Calu3 (cell line): ENCODE measurements around the gene IBA57. TPM values are rescaled to one million over a fixed set of nuclear protein-coding genes. Genes with fewer than 3 reads are reported as not detected.

Experiments used
- BruUV-seq: library from RNA; stranded (reverse); fragments of 400-500 nt; replicated peaks from 2 replicates; lab custom pipeline; 2021; lab: Mats Ljungman, UMichigan
- CTCF ChIA-PET: fragments of 300-600 bp; sonication (Branson Sonifier 250); formaldehyde crosslinking; loops from one replicate; lab custom pipeline; 2022; ENCODE audit warnings: antibody characterized with exemption; lab: Charles Lee
- DNase-seq: peaks from one replicate; pipeline ENCODE4 v3.0.0; 2022
- H3K27ac Mint-ChIP-seq: one replicate; pipeline ENCODE4 v1.8.0; 2022; ENCODE audit warnings: mixed read lengths; ENCODE audit not compliant: unreplicated experiment
- H3K27me3 Mint-ChIP-seq: one replicate; pipeline ENCODE4 v1.8.0; 2022; ENCODE audit warnings: mixed read lengths; ENCODE audit not compliant: unreplicated experiment
- H3K36me3 Mint-ChIP-seq: one replicate; pipeline ENCODE4 v1.8.0; 2022; ENCODE audit warnings: mild to moderate bottlenecking, moderate library complexity, mixed read lengths; ENCODE audit not compliant: insufficient read depth, unreplicated experiment
- H3K4me1 Mint-ChIP-seq: one replicate; pipeline ENCODE4 v1.8.0; 2022; ENCODE audit warnings: mild to moderate bottlenecking, low read depth, mixed read lengths; ENCODE audit not compliant: unreplicated experiment
- H3K4me3 Mint-ChIP-seq: one replicate; pipeline ENCODE4 v1.8.0; 2022; ENCODE audit warnings: mild to moderate bottlenecking, low read depth, moderate library complexity, mixed read lengths; ENCODE audit not compliant: unreplicated experiment
- H3K9me3 Mint-ChIP-seq: one replicate; pipeline ENCODE4 v1.8.0; 2022; ENCODE audit warnings: low read depth, mixed read lengths; ENCODE audit not compliant: unreplicated experiment
- intact Hi-C: fragments of 100-400 bp; cut with micrococcal nuclease; formaldehyde crosslinking; loops from one replicate; pipeline ENCODE4 v1.10.0; 2022; ENCODE audit not compliant: unreplicated experiment
- total RNA-seq: library from RNA; stranded (reverse); gene quantifications from 2 replicates; pipeline ENCODE4 v1.2.3, GENCODE V29; 2022
- TF ChIP-seq, protein P1 (sequence below): fragments of 200-600 bp; IDR thresholded peaks from one replicate; pipeline ENCODE4 v1.8.0; 2022; ENCODE audit warnings: antibody characterized with exemption; ENCODE audit not compliant: unreplicated experiment

The IBA57 gene
- total RNA-seq, 1 experiment from 2014 or later: 9.2 TPM

DNA sequence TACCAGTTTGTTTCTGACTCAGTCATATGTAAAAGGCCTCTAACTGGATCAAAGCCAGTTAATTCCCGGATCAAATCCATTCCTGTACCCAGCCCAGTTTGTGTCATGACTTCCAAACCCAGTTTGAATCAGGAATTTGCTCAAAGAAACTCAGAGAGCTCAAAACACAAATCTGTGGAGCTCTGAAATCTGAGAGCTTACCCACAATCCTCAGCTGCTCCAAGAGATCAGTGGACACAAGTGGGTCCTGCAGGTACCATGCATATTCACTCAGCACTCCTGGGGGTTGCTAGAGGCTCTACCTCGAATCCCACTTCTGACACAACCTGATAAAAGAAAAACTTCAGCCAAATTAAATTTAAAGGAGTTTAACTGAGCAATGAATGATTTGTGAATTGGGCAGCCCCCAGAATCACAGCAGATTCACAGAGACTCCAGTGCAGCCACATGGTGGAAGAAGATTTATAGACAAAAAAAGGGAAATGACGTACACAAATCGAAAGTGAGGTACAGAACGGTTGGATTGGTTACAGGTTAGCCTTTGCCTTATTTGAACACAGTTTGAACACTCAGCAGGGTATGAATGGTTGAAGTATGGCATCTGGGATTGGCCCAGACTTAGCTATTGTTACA is 44.6 kb upstream of the IBA57 start:
- Mint-ChIP-seq H3K36me3 (peaks cover 5% of the 10 kb centered on the region), H3K27me3 (no peaks in the 10 kb centered on the region), H3K4me3 (no peak overlapping the region), H3K9me3 (peaks cover 6% of the 10 kb centered on the region), H3K27ac (no peak overlapping the region), H3K4me1 (peaks cover 11% of the 10 kb centered on the region)
- CTCF ChIA-PET: no interaction called here
- intact Hi-C loops: no loop called here
- no TSS peak for BruUV-seq
- TF ChIP-seq, protein P1, sequence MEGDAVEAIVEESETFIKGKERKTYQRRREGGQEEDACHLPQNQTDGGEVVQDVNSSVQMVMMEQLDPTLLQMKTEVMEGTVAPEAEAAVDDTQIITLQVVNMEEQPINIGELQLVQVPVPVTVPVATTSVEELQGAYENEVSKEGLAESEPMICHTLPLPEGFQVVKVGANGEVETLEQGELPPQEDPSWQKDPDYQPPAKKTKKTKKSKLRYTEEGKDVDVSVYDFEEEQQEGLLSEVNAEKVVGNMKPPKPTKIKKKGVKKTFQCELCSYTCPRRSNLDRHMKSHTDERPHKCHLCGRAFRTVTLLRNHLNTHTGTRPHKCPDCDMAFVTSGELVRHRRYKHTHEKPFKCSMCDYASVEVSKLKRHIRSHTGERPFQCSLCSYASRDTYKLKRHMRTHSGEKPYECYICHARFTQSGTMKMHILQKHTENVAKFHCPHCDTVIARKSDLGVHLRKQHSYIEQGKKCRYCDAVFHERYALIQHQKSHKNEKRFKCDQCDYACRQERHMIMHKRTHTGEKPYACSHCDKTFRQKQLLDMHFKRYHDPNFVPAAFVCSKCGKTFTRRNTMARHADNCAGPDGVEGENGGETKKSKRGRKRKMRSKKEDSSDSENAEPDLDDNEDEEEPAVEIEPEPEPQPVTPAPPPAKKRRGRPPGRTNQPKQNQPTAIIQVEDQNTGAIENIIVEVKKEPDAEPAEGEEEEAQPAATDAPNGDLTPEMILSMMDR: no peak
- no peak for DNase-seq

DNA sequence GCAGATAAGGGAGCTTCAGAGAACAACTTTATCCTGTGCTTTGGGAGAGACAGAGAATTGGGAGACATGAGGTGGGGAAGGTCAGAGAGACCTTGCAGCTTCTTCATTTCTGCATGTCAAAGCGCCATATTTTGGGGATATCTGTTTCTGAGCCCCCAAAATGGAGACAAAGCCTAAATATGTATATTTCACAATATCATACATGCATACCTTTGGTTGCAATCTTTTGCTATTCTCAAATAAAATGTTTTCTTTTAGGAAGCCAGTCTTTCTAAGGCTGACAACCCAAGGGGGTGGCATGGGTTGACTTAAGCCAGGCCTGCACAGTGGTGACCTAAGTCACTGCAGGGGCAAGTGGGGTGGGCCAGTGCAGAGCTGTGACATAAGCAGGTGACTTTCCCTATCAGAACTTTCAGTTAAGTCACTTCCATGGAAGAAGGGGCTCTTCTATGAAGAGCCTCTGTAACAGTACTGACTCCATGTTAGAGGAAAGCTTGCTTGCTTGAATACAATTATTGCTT is 42.6 kb upstream of the IBA57 start:
- intact Hi-C loops: no loop called here
- Mint-ChIP-seq H3K27me3 (no peaks in the 10 kb centered on the region), H3K9me3 (peaks cover 5% of the 10 kb centered on the region), H3K27ac (no peak overlapping the region), H3K36me3 (no peaks in the 10 kb centered on the region), H3K4me3 (no peak overlapping the region), H3K4me1 (peaks cover 11% of the 10 kb centered on the region)
- no peak for DNase-seq
- TF ChIP-seq, protein P1: no peak
- CTCF ChIA-PET: interaction anchor here (1.1 to 1.2 kb wide), 2 partner anchors 35 to 42 kb away, joined by 3 read pairs; partner anchors contain the start of gene IBA57
- no TSS peak for BruUV-seq

DNA sequence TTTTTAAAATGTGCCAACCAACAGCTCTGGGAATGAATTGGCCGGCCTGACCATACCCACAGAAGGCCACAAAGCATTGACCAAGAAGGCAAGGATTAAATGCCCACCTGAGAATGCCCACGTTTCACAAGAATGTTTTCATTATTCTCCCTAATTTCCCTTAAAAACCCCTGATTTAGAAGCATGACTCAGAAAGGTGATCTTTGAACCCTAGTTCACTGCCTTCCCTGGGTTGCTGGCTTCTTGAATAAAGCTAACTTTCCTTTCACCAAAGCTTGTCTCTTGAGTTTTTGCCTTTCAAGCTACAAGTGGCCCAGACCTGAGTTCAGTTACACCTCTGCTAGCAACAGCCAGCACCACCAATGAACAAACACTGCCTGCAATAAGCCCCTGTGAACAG is 42.1 kb upstream of the IBA57 start:
- TF ChIP-seq, protein P1: no peak
- Mint-ChIP-seq H3K27ac (no peak overlapping the region), H3K4me3 (no peak overlapping the region), H3K36me3 (no peaks in the 10 kb centered on the region), H3K9me3 (peaks cover 2% of the 10 kb centered on the region), H3K4me1 (peaks cover 11% of the 10 kb centered on the region), H3K27me3 (no peaks in the 10 kb centered on the region)
- CTCF ChIA-PET: interaction anchor here (1.1 to 1.2 kb wide), 2 partner anchors 36 to 42 kb away, joined by 3 read pairs; partner anchors contain the start of gene IBA57
- BruUV-seq: no TSS peak
- intact Hi-C loops: no loop called here
- DNase-seq: no peak

DNA sequence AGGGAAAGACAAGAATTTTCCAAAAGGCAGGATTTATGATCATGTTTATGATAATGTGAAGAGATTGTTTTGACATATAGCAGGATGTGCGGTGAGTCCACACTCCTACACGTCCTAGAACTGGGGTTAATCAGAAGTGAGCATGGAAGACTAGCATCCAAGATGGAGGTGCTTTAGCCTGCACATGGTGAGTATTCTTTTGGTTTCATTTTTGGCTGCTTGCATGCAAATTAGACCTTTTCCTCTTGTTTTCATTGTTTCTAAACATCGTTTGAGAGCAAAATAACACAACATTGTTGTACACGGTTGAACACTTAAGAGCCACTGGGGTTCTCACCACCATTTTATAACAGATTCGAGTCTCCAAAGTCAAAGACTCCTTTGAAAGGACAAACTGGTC is 40.4 kb upstream of the IBA57 start:
- CTCF ChIA-PET: no interaction called here
- intact Hi-C loops: no loop called here
- H3K4me3 Mint-ChIP-seq: no peak overlapping the region
- no peak for DNase-seq
- H3K36me3 Mint-ChIP-seq: no peaks in the 10 kb centered on the region
- no TSS peak for BruUV-seq
- H3K4me1 Mint-ChIP-seq: peaks cover 12% of the 10 kb centered on the region
- TF ChIP-seq, protein P1: no peak
- H3K27me3 Mint-ChIP-seq: no peaks in the 10 kb centered on the region
- no peak overlapping the region for H3K27ac Mint-ChIP-seq
- H3K9me3 Mint-ChIP-seq: no peaks in the 10 kb centered on the region
